Hematopoietic multipotent progenitor cell treated with erythropoietin and hydrocortisone succinate and interleukin-3 and kit ligand, for 6 days (in vitro differentiated cells): Measurements from ENCODE around the gene CEACAM18.
"Not testable (repeated sequence)": the region's sequence is repeated elsewhere in the genome, so short reads cannot be mapped to it uniquely, and the experiment has no call there.

ENCODE experiments used
- DNase-seq: peaks from one replicate; pipeline ENCODE4 v3.0.0-alpha.2; 2015

Gene CEACAM18

GRCh38 chr19:51478381-51479234 lies at the start of gene CEACAM18:
Gene CEACAM18, plus strand, starts transcription at chr19:51478539.
- no peak for DNase-seq

GRCh38 chr19:51430221-51430620 lies 48.1 kb upstream of the CEACAM18 start:
- DNase-seq: no peak

- DNase-seq: peak; percentile 44
These were observed 47.2 kb upstream of the CEACAM18 start for GRCh38 chr19:51431124-51431523.

GRCh38 chr19:51433043-51433442 lies 45.3 kb upstream of the CEACAM18 start:
- DNase-seq: no peak

GRCh38 chr19:51434456-51434855 lies 43.9 kb upstream of the CEACAM18 start:
- DNase-seq: no peak

GRCh38 chr19:51439021-51439465 lies 39.3 kb upstream of the CEACAM18 start:
- peak; percentile 67 for DNase-seq

GRCh38 chr19:51440052-51440451 lies 38.3 kb upstream of the CEACAM18 start:
- no peak for DNase-seq

GRCh38 chr19:51440846-51441409 lies 37.4 kb upstream of the CEACAM18 start:
- DNase-seq: peak; percentile 49

- no peak for DNase-seq
These were observed 36.6 kb upstream of the CEACAM18 start for GRCh38 chr19:51441410-51442390.

GRCh38 chr19:51447510-51447909 lies 30.8 kb upstream of the CEACAM18 start:
- not testable (repeated sequence) for DNase-seq

- DNase-seq: no peak
These were observed 30.3 kb upstream of the CEACAM18 start for GRCh38 chr19:51448011-51448410.

GRCh38 chr19:51448411-51449016 lies 29.8 kb upstream of the CEACAM18 start:
- peak; percentile 70 for DNase-seq

- no peak for DNase-seq
These were observed 27.5 kb upstream of the CEACAM18 start for GRCh38 chr19:51450730-51451307.

- DNase-seq: no peak
These were observed 21.6 kb upstream of the CEACAM18 start for GRCh38 chr19:51456541-51457290.

- no peak for DNase-seq
These were observed 20.9 kb upstream of the CEACAM18 start for GRCh38 chr19:51457351-51458013.

- DNase-seq: no peak
These were observed 20.2 kb upstream of the CEACAM18 start, which contains the start of gene SIGLEC8 for GRCh38 chr19:51458051-51458645. Gene SIGLEC8, minus strand, starts transcription at chr19:51458454. Its CDS starts 67 bp downstream, at chr19:51458387.

GRCh38 chr19:51458899-51459505 lies 19.3 kb upstream of the CEACAM18 start:
- DNase-seq: peak; percentile 67

GRCh38 chr19:51460164-51460992 lies 18.0 kb upstream of the CEACAM18 start:
- peak; percentile 80 for DNase-seq

GRCh38 chr19:51461723-51462161 lies 16.6 kb upstream of the CEACAM18 start:
- DNase-seq: peak; percentile 73
